Measurements from ENCODE around the gene GNS.
A peak's percentile ranks its signal among the peaks of the same experiment; 100 is the strongest.

The GNS gene

GRCh38 chr12:64666054-64666914 lies 92.9 kb downstream of the GNS start:
- Histone ChIP-seq H2BK120ac (ENCODE audit: low read depth, low read length) (no peak overlapping the region), H3K14ac (ENCODE audit: low read length) (no peak overlapping the region), H3K4me3 (ENCODE audit: low read length in 2 of 2) (no peak overlapping the region), H3K79me1 (ENCODE audit: low read depth, low read length) (peaks cover 1% of the 10 kb centered on the region), H3K27me3 (ENCODE audit: control insufficient read depth in 3 of 3, insufficient read depth in 3 of 3, low read depth in 1 of 3, low read length in 3 of 3) (no peaks in the 10 kb centered on the region), H3K9ac (ENCODE audit: low read depth, low read length, poor library complexity) (no peak overlapping the region), H3K4me1 (ENCODE audit: control insufficient read depth in 2 of 2, insufficient read depth in 1 of 2, low read depth in 1 of 2, low read length in 2 of 2) (peaks cover 5 to 10% of the 10 kb centered on the region in 2 donors), H3K4me2 (ENCODE audit: insufficient read depth, low read length, poor library complexity, severe bottlenecking) (no peak overlapping the region), H3K18ac (ENCODE audit: low read length) (no peak overlapping the region), H2BK12ac (ENCODE audit: low read length) (no peak overlapping the region), H2BK15ac (ENCODE audit: low read length) (no peak overlapping the region), H3K9me3 (replicated peaks in 1 of 2; ENCODE audit: control insufficient read depth in 2 of 2, insufficient read depth in 1 of 2, low read depth in 1 of 2, low read length in 2 of 2) (no peaks in the 10 kb centered on the region), H3K4ac (ENCODE audit: low read length) (no peak overlapping the region), H3K27ac (replicated peaks; ENCODE audit: low read length) (no peak overlapping the region), H2AK5ac (ENCODE audit: low read depth, low read length) (no peak overlapping the region), H3K23ac (ENCODE audit: low read depth, low read length, poor library complexity) (no peak overlapping the region), H3K36me3 (replicated peaks in 1 of 2; ENCODE audit: control insufficient read depth in 2 of 2, insufficient read depth in 2 of 2, low read length in 2 of 2) (no peaks in the 10 kb centered on the region), H4K8ac (ENCODE audit: low read depth, low read length) (no peak overlapping the region), H2AFZ (ENCODE audit: low read length) (no peak overlapping the region), H4K91ac (ENCODE audit: low read depth, low read length, poor library complexity) (no peak overlapping the region), H2BK5ac (ENCODE audit: low read length) (no peak overlapping the region)
- DNase-seq (ENCODE audit: low spot score) = no peak
- no CpG with 5 or more reads among the region's 3 CpGs for WGBS, 2 donors (ENCODE audit: extremely low coverage in 2 of 2, insufficient read length in 2 of 2, insufficient replicate concordance in 1 of 2)

GRCh38 chr12:64665514-64665913 lies 93.7 kb downstream of the GNS start:
- Histone ChIP-seq H2BK12ac (ENCODE audit: low read length) (no peak overlapping the region), H2BK5ac (ENCODE audit: low read length) (no peak overlapping the region), H3K27me3 (ENCODE audit: control insufficient read depth in 3 of 3, insufficient read depth in 3 of 3, low read depth in 1 of 3, low read length in 3 of 3) (no peaks in the 10 kb centered on the region), H3K27ac (replicated peaks; ENCODE audit: low read length) (no peak overlapping the region), H3K9ac (ENCODE audit: low read depth, low read length, poor library complexity) (no peak overlapping the region), H2BK15ac (ENCODE audit: low read length) (no peak overlapping the region), H3K79me1 (ENCODE audit: low read depth, low read length) (peaks cover 1% of the 10 kb centered on the region), H4K91ac (ENCODE audit: low read depth, low read length, poor library complexity) (no peak overlapping the region), H3K9me3 (replicated peaks in 1 of 2; ENCODE audit: control insufficient read depth in 2 of 2, insufficient read depth in 1 of 2, low read depth in 1 of 2, low read length in 2 of 2) (no peaks in the 10 kb centered on the region), H3K14ac (ENCODE audit: low read length) (no peak overlapping the region), H2AK5ac (ENCODE audit: low read depth, low read length) (no peak overlapping the region), H3K36me3 (replicated peaks in 1 of 2; ENCODE audit: control insufficient read depth in 2 of 2, insufficient read depth in 2 of 2, low read length in 2 of 2) (no peaks in the 10 kb centered on the region), H4K8ac (ENCODE audit: low read depth, low read length) (no peak overlapping the region), H2AFZ (ENCODE audit: low read length) (no peak overlapping the region), H3K18ac (ENCODE audit: low read length) (peak overlapping the region; percentile 27), H3K4ac (ENCODE audit: low read length) (no peak overlapping the region), H2BK120ac (ENCODE audit: low read depth, low read length) (no peak overlapping the region), H3K4me3 (ENCODE audit: low read length in 2 of 2) (no peak overlapping the region), H3K23ac (ENCODE audit: low read depth, low read length, poor library complexity) (no peak overlapping the region), H3K4me2 (ENCODE audit: insufficient read depth, low read length, poor library complexity, severe bottlenecking) (no peak overlapping the region), H3K4me1 (ENCODE audit: control insufficient read depth in 2 of 2, insufficient read depth in 1 of 2, low read depth in 1 of 2, low read length in 2 of 2) (peaks cover 2 to 10% of the 10 kb centered on the region in 2 donors)
- no peak for DNase-seq (ENCODE audit: low spot score)
- no CpG with 5 or more reads among the region's 4 CpGs for WGBS, 2 donors (ENCODE audit: extremely low coverage in 2 of 2, insufficient read length in 2 of 2, insufficient replicate concordance in 1 of 2)
